Transverse colon (tissue), 4 donors: Measurements from ENCODE around the gene ATP5F1D. TPM values are rescaled to one million over a fixed set of nuclear protein-coding genes. Genes with fewer than 3 reads are reported as not detected.

Experiments
- DNase-seq: peaks from one replicate; pipeline ENCODE4 v3.0.0-alpha.2; 2019
- H3K27ac ChIP-seq, 4 donors: fragments of 200-600 bp; sonication (generic); 2 replicates each; pipeline ENCODE4 v1.5.1; 2016 to 2018; ENCODE audit warnings: inconsistent platforms in 4 of 4
- H3K27me3 ChIP-seq: fragments of 200-600 bp; sonication (generic); 2 replicates; pipeline ENCODE4 v1.5.1; 2017; ENCODE audit warnings: inconsistent platforms
- H3K36me3 ChIP-seq, 4 donors: fragments of 200-600 bp; sonication (generic); 2 replicates each; pipeline ENCODE4 v1.5.1; 2017 to 2019; ENCODE audit warnings: inconsistent platforms in 4 of 4
- H3K4me1 ChIP-seq, 4 donors: fragments of 200-600 bp; sonication (generic); 2 replicates each; pipeline ENCODE4 v1.5.1; 2017 to 2020; ENCODE audit warnings: inconsistent platforms in 4 of 4
- H3K4me3 ChIP-seq, 4 donors: fragments of 200-600 bp; sonication (generic); 1 replicate in 1 of 4; 2 replicates in 3 of 4; pipeline versions ENCODE4 v1.5.1 to v1.6.1; 2017 to 2019; ENCODE audit warnings: inconsistent platforms in 4 of 4
- H3K9me3 ChIP-seq, 2 donors: fragments of 200-600 bp; sonication (generic); 2 replicates each; pipeline ENCODE4 v1.5.1; 2017 to 2019; ENCODE audit warnings: inconsistent platforms in 2 of 2
- CTCF ChIP-seq, 5 experiments: fragments of 200-600 bp in 3 of 5; fragments of 450-650 bp in 2 of 5; sonication (generic) in 3 of 5; IDR thresholded peaks; 1 replicate in 2 of 5; 2 replicates in 3 of 5; pipeline ENCODE4 v1.5.1; 2016 to 2017; ENCODE audit warnings: antibody characterized with exemption in 5 of 5, inconsistent platforms in 3 of 5, mild to moderate bottlenecking in 2 of 5, moderate library complexity in 1 of 5
- EP300 ChIP-seq: sonication (generic); formaldehyde crosslinking; IDR thresholded peaks from one replicate; pipeline ENCODE4 v1.6.1; 2017; ENCODE audit warnings: antibody characterized with exemption, low read depth
- POLR2A ChIP-seq: fragments of 450-650 bp; IDR thresholded peaks from one replicate; pipeline ENCODE4 v1.6.1; 2016; ENCODE audit warnings: antibody characterized with exemption, mild to moderate bottlenecking, moderate library complexity
- POLR2AphosphoS5 ChIP-seq, 3 donors: sonication (generic); formaldehyde crosslinking; IDR thresholded peaks; one replicate each; pipeline ENCODE4 v1.6.1; 2016; ENCODE audit warnings: antibody characterized with exemption in 3 of 3
- WGBS, 2 donors: methylation state at CpG; one replicate each; pipeline ENCODE4 v1.1.5; 2018; ENCODE audit warnings: low coverage in 1 of 2; 5-methylcytosine and 5-hydroxymethylcytosine counted together
- in situ Hi-C, 4 donors: fragments of 200-750 bp; cut with MboI; loops; one replicate each; pipeline versions ENCODE4 v1.15.0 to v1.15.1; 2017; ENCODE audit warnings: low sequenced_read_pairs in 3 of 4, low pct_ligation_motif_present in 1 of 4, low pct_unique_long_range_greater_than_20kb in 1 of 4
- intact Hi-C: fragments of 100-400 bp; cut with DNase I; formaldehyde crosslinking; loops from one replicate; pipeline ENCODE4 v1.15.1; 2023; ENCODE audit warnings: low total_unique reads
- total RNA-seq, 4 donors: library from RNA; depleted of rRNA; stranded (reverse); fragments of >200 nt; gene quantifications; one replicate each; pipeline ENCODE4 v1.1.0, GENCODE V29; 2016

Gene ATP5F1D
- total RNA-seq, 4 donors from 2014 or later, result 157 to 650 (median 240) TPM

- in situ Hi-C loops, result no loop called here
- Histone ChIP-seq H3K27me3 (no peaks in the 10 kb centered on the region), H3K4me3 (peak overlapping the region; percentile 32 to 62 (median 49)), H3K27ac (peak overlapping the region; percentile 98 to 100 (median 98)), H3K9me3 (no peaks in the 10 kb centered on the region), H3K4me1 (peaks cover 59 to 80% (median 74%) of the 10 kb centered on the region in 4 donors), H3K36me3 (no peaks in the 10 kb centered on the region)
- DNase-seq, result peak; percentile 95
- WGBS, 2 donors, result 1% methylated on average over 61 of the region's 84 CpGs; no CpG with 5 or more reads in 1 of the 2 donors
- intact Hi-C loops, result no loop called here
- TF ChIP-seq CTCF (IDR thresholded peaks at IDR 0.05) (peak in 1 of 5 experiments; percentile 10), EP300 (no peak), POLR2A (peak; percentile 36), POLR2AphosphoS5 (IDR thresholded peaks at IDR 0.05) (peak in 2 of 3 donors; percentile 47 to 53)
Observed at GRCh38 chr19:1266129-1266915, 24.8 kb downstream of the ATP5F1D start.

GRCh38 chr19:1266916-1267476 lies 25.4 kb downstream of the ATP5F1D start:
- DNase-seq, result peak; percentile 82

GRCh38 chr19:1267477-1268225 lies 26.1 kb downstream of the ATP5F1D start:
- intact Hi-C loops, result loop anchor here (1.0 kb wide), 1 partner anchor 23 kb away; no protein-coding TSS in a partner anchor
- peak overlapping the region in 2 of 4 donors; percentile 58 to 62 for H3K4me3 ChIP-seq
- H3K4me1 ChIP-seq, result peaks cover 59 to 80% (median 74%) of the 10 kb centered on the region in 4 donors
- no peak for DNase-seq
- H3K27me3 ChIP-seq, result no peaks in the 10 kb centered on the region
- 25 to 33% methylated on average over 8 to 16 of the region's 35 CpGs for WGBS, 2 donors
- H3K9me3 ChIP-seq, result no peaks in the 10 kb centered on the region
- in situ Hi-C loops, result no loop called here
- H3K27ac ChIP-seq, result peak overlapping the region; percentile 98 to 100 (median 100)
- peaks cover 0 to 8% (median 4%) of the 10 kb centered on the region in 4 donors for H3K36me3 ChIP-seq
- TF ChIP-seq EP300, result no peak
- TF ChIP-seq CTCF (IDR thresholded peaks at IDR 0.05), result no peak
- no peak for TF ChIP-seq POLR2A
- TF ChIP-seq POLR2AphosphoS5 (IDR thresholded peaks at IDR 0.05), result no peak

More at GRCh38 chr19:1266916-1267476, 25.4 kb downstream of the ATP5F1D start:
- TF ChIP-seq CTCF (IDR thresholded peaks at IDR 0.05), result peak; percentile 91 to 99 (median 96)
- TF ChIP-seq POLR2AphosphoS5 (IDR thresholded peaks at IDR 0.05), result peak in 1 of 3 donors; percentile 30
- TF ChIP-seq POLR2A, result no peak
- Histone ChIP-seq H3K9me3 (no peaks in the 10 kb centered on the region), H3K27ac (peak overlapping the region; percentile 98 to 100 (median 98)), H3K27me3 (no peaks in the 10 kb centered on the region), H3K36me3 (peaks cover 0 to 5% (median 2%) of the 10 kb centered on the region in 4 donors), H3K4me3 (peak overlapping the region; percentile 32 to 62 (median 49)), H3K4me1 (peaks cover 59 to 80% (median 74%) of the 10 kb centered on the region in 4 donors)
- in situ Hi-C loops, result no loop called here
- intact Hi-C loops, result loop anchor here (1.0 kb wide), 1 partner anchor 23 kb away; no protein-coding TSS in a partner anchor
- 0% methylated on average over 28 of the region's 59 CpGs; no CpG with 5 or more reads in 1 of the 2 donors for WGBS, 2 donors
